CD14-positive monocyte (primary cell): Measurements from ENCODE around the gene RGS3. TPM values are rescaled to one million over a fixed set of nuclear protein-coding genes. Genes with fewer than 3 reads are reported as not detected.
A peak's percentile ranks its signal among the peaks of the same experiment; 100 is the strongest.

Source experiments
- DNase-seq, 3 donors: peaks; one replicate each; pipeline ENCODE4 v3.0.0-alpha.2; 2011 to 2022
- H2AFZ ChIP-seq: 2 replicates; pipeline ENCODE4 v1.6.0; 2012; ENCODE audit warnings: mild to moderate bottlenecking, low read depth, low read length, inconsistent platforms; ENCODE audit not compliant: insufficient read depth, poor library complexity, severe bottlenecking
- H3K27ac ChIP-seq, 2 donors: 1 replicate in 1 of 2; 2 replicates in 1 of 2; pipeline ENCODE4 v1.5.1; 2012 to 2013; ENCODE audit warnings: low read length in 2 of 2, control low read depth in 1 of 2, inconsistent platforms in 1 of 2, low read depth in 1 of 2, mild to moderate bottlenecking in 1 of 2
- H3K27me3 ChIP-seq, 2 donors: one replicate each; pipeline versions ENCODE4 v1.6.0 to v1.6.1; 2011 to 2013; ENCODE audit warnings: low read length in 2 of 2; ENCODE audit not compliant: control insufficient read depth in 2 of 2, insufficient read depth in 2 of 2
- H3K36me3 ChIP-seq, 2 donors: replicated peaks in 1 of 2; 1 replicate in 1 of 2; 2 replicates in 1 of 2; pipeline versions ENCODE4 v1.5.1 to v1.6.1; 2012 to 2013; ENCODE audit warnings: low read length in 2 of 2, control low read depth in 1 of 2, inconsistent platforms in 1 of 2, mild to moderate bottlenecking in 1 of 2; ENCODE audit not compliant: insufficient read depth in 2 of 2, control insufficient read depth in 1 of 2
- H3K4me1 ChIP-seq, 2 donors: 1 replicate in 1 of 2; 2 replicates in 1 of 2; pipeline versions ENCODE4 v1.5.1 to v1.6.1; 2012 to 2013; ENCODE audit warnings: low read length in 2 of 2, control low read depth in 1 of 2, inconsistent platforms in 1 of 2, mild to moderate bottlenecking in 1 of 2, moderate library complexity in 1 of 2; ENCODE audit not compliant: insufficient read depth in 2 of 2, control insufficient read depth in 1 of 2
- H3K4me2 ChIP-seq: replicated peaks from 2 replicates; pipeline ENCODE3; 2012; ENCODE audit warnings: low read length, moderate library complexity, mild to moderate bottlenecking; ENCODE audit not compliant: poor library complexity, severe bottlenecking; ENCODE audit errors: extremely low read depth
- H3K4me3 ChIP-seq, 3 experiments: fragments of 200-600 bp in 1 of 3; sonication (generic) in 1 of 3; replicated peaks in 1 of 3; 1 replicate in 2 of 3; 2 replicates in 1 of 3; pipeline ENCODE4 v1.5.1; 2011 to 2013; ENCODE audit warnings: low read length in 3 of 3, mild to moderate bottlenecking in 3 of 3, control low read depth in 2 of 3, low read depth in 2 of 3, inconsistent platforms in 1 of 3, moderate library complexity in 1 of 3
- H3K79me2 ChIP-seq: 2 replicates; pipeline ENCODE4 v1.6.0; 2012; ENCODE audit warnings: mild to moderate bottlenecking, control low read depth, inconsistent platforms, low read length, moderate library complexity; ENCODE audit not compliant: insufficient read depth
- H3K9ac ChIP-seq: 2 replicates; pipeline ENCODE4 v1.6.0; 2017; ENCODE audit warnings: low read length, mild to moderate bottlenecking; ENCODE audit not compliant: insufficient read depth, poor library complexity, severe bottlenecking
- H3K9me3 ChIP-seq, 2 donors: replicated peaks in 1 of 2; 1 replicate in 1 of 2; 2 replicates in 1 of 2; pipeline versions ENCODE4 v1.5.1 to v1.6.1; 2012 to 2013; ENCODE audit warnings: low read length in 2 of 2, control low read depth in 1 of 2; ENCODE audit not compliant: control insufficient read depth in 1 of 2, insufficient read depth in 1 of 2
- H4K20me1 ChIP-seq: 2 replicates; pipeline ENCODE4 v1.6.0; 2012; ENCODE audit warnings: mild to moderate bottlenecking, low read length, control low read depth, moderate library complexity; ENCODE audit not compliant: insufficient read depth
- H3K27ac Mint-ChIP-seq, 7 donors: one replicate each; pipeline ENCODE4 v1.8.0; 2020; ENCODE audit warnings: mild to moderate bottlenecking in 7 of 7, mixed read lengths in 7 of 7, moderate library complexity in 6 of 7, inconsistent platforms in 2 of 7
- H3K27me3 Mint-ChIP-seq, 3 donors: one replicate each; pipeline ENCODE4 v1.8.0; 2021 to 2022; ENCODE audit warnings: low read depth in 3 of 3, mild to moderate bottlenecking in 3 of 3, mixed read lengths in 3 of 3, moderate library complexity in 3 of 3, inconsistent platforms in 1 of 3
- H3K36me3 Mint-ChIP-seq, 2 donors: one replicate each; pipeline ENCODE4 v1.8.0; 2020; ENCODE audit warnings: mixed read lengths in 2 of 2, inconsistent platforms in 1 of 2, mild to moderate bottlenecking in 1 of 2
- H3K4me1 Mint-ChIP-seq: one replicate; pipeline ENCODE4 v1.8.0; 2020; ENCODE audit warnings: mild to moderate bottlenecking, mixed read lengths
- H3K4me3 Mint-ChIP-seq, 2 donors: one replicate each; pipeline ENCODE4 v1.8.0; 2020; ENCODE audit warnings: mild to moderate bottlenecking in 2 of 2, mixed read lengths in 2 of 2, moderate library complexity in 1 of 2
- H3K9me3 Mint-ChIP-seq, 7 donors: one replicate each; pipeline ENCODE4 v1.8.0; 2020 to 2022; ENCODE audit warnings: mixed read lengths in 7 of 7, mild to moderate bottlenecking in 6 of 7, moderate library complexity in 6 of 7, inconsistent platforms in 2 of 7
- CTCF ChIP-seq: fragments of 200-600 bp; IDR thresholded peaks from one replicate; pipeline ENCODE4 v1.8.0; 2022; ENCODE audit warnings: antibody characterized with exemption, mild to moderate bottlenecking
- WGBS: methylation state at CpG from one replicate; pipeline ENCODE4 v1.1.5; 2013; ENCODE audit warnings: missing lambda C conversion rate; ENCODE audit not compliant: insufficient coverage; 5-methylcytosine and 5-hydroxymethylcytosine counted together
- intact Hi-C, 2 donors: fragments of 100-400 bp; cut with micrococcal nuclease; formaldehyde crosslinking; loops; one replicate each; pipeline versions ENCODE4 v1.15.0 to v1.15.1; 2023
- polyA plus RNA-seq, 3 donors: library from polyadenylated mRNA; depleted of rRNA in 1 of 3; unstranded in 2 of 3; stranded (reverse) in 1 of 3; fragments of 300-500 nt in 2 of 3; fragments of >200 nt in 1 of 3; fragmentation: Illumina TruSeq in 2 of 3; gene quantifications; 1 replicate in 2 of 3; 2 replicates in 1 of 3; pipeline ENCODE4 v1.2.3, GENCODE V29; 2012 to 2021

The RGS3 gene
- polyA plus RNA-seq, 3 donors = 9.1 to 16.2 (median 15.8) TPM

DNA sequence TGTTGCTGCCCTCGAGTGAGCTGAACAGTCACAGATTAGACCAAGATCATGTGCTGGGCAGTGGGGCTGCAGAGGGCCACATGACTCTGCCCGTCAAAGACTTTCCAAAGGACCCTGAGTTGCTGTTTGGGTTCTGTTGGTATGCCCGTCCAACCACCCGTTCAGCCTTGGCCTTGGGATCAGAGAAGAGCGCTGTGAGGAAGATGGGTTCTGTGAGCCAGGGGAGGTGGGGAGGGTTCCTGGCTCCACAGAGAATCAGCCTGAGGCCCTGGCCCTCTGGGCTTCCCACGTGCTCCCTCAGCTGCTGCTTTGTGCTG lies 72.6 kb downstream of the RGS3 start:
- DNase-seq = no peak
- H3K9me3 Mint-ChIP-seq = no peaks in the 10 kb centered on the region
- no peaks in the 10 kb centered on the region for H3K9me3 ChIP-seq
- H4K20me1 ChIP-seq = no peaks in the 10 kb centered on the region
- H3K36me3 ChIP-seq = no peaks in the 10 kb centered on the region
- no peak overlapping the region for H3K9ac ChIP-seq
- intact Hi-C loops = no loop called here
- H2AFZ ChIP-seq = no peak overlapping the region
- H3K4me1 Mint-ChIP-seq = peaks cover under 1% of the 10 kb centered on the region
- no peak for TF ChIP-seq CTCF
- H3K4me3 ChIP-seq = no peak overlapping the region
- H3K27ac Mint-ChIP-seq = no peak overlapping the region
- no peaks in the 10 kb centered on the region for H3K27me3 Mint-ChIP-seq
- 97% methylated on average over 6 of the region's 6 CpGs for WGBS
- no peaks in the 10 kb centered on the region for H3K27me3 ChIP-seq
- no peak overlapping the region for H3K27ac ChIP-seq
- no peak overlapping the region for H3K4me2 ChIP-seq
- no peak overlapping the region for H3K4me3 Mint-ChIP-seq
- no peaks in the 10 kb centered on the region for H3K36me3 Mint-ChIP-seq
- no peaks in the 10 kb centered on the region for H3K79me2 ChIP-seq
- H3K4me1 ChIP-seq = no peaks in the 10 kb centered on the region

DNA sequence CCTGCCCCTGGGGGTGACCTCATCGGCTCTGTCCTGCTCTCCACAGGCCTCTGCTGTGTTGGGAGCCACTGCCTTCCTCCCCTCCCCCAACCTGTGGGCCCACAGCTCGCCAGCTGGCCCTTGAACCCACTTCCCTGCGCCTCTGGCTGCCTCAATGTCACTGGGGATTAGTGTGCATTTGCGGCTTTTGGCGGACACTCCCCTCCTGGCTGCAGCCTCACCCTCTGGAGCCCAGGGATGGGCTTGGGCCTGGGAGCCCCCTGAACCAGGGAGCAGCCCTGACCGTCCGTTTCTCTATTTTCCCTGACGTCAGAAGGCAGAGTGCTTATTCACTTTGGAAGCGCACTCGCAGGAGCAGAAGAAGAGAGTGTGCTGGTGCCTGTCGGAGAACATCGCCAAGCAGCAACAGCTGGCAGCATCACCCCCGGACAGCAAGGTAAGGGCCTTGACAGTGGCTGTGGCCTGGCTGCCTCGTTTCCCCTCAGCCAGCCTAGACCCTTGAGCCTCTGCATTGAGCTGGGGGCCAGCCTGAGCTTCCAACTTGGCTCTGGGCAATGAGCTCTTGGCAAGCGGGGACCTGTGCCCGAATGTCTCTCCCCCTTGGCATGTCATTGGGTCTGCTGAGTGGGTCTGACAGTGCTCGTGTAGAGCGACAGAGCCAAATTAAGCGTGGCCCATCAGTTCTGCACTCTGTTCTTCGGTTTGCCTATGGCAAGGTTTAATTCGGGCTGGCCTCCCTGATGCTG lies 73.1 kb downstream of the RGS3 start:
- Histone ChIP-seq H3K9ac (no peak overlapping the region), H3K4me3 (no peak overlapping the region), H4K20me1 (no peaks in the 10 kb centered on the region), H3K79me2 (no peaks in the 10 kb centered on the region), H2AFZ (no peak overlapping the region), H3K4me2 (no peak overlapping the region), H3K27me3 (no peaks in the 10 kb centered on the region), H3K4me1 (no peaks in the 10 kb centered on the region), H3K27ac (no peak overlapping the region), H3K9me3 (no peaks in the 10 kb centered on the region), H3K36me3 (no peaks in the 10 kb centered on the region)
- WGBS = 98% methylated on average over 20 of the region's 21 CpGs
- DNase-seq = no peak
- no peak for TF ChIP-seq CTCF
- Mint-ChIP-seq H3K27ac (peak overlapping the region in 1 of 7 donors; percentile 73), H3K4me1 (peaks cover 4% of the 10 kb centered on the region), H3K27me3 (peaks cover 0 to 2% (median 0%) of the 10 kb centered on the region in 3 donors), H3K9me3 (no peaks in the 10 kb centered on the region), H3K4me3 (no peak overlapping the region), H3K36me3 (no peaks in the 10 kb centered on the region)
- intact Hi-C loops = no loop called here
